ENCODE data around the gene TXNRD2.
A peak's percentile ranks its signal among the peaks of the same experiment; 100 is the strongest.

TXNRD2 gene

GRCh38 chr22:19955241-19956128 lies 13.9 kb upstream of the TXNRD2 start:
- DNase-seq (ENCODE audit: insufficient read length, low spot score) (no peak), FAIRE-seq (no peak)
- no peak for TF ChIP-seq TAF1 (IDR thresholded peaks at IDR 0.05; ENCODE audit: low read depth, low read length)

GRCh38 chr22:19951346-19951745 lies 9.7 kb upstream of the TXNRD2 start:
- DNase-seq (ENCODE audit: insufficient read length, low spot score) (no peak), FAIRE-seq (no peak)
- TF ChIP-seq POU2F2 (IDR thresholded peaks at IDR 0.05; ENCODE audit: low read depth, low read length) (no peak), POLR2AphosphoS5 (IDR thresholded peaks at IDR 0.05; ENCODE audit: low read depth, low read length) (no peak), PAX5 (IDR thresholded peaks at IDR 0.05; ENCODE audit: insufficient read depth, low read length, severe bottlenecking) (no peak), SPI1 (IDR thresholded peaks at IDR 0.05; ENCODE audit: low read depth, low read length) (no peak), POLR2A (IDR thresholded peaks at IDR 0.05; ENCODE audit: low read depth, low read length) (no peak), TAF1 (IDR thresholded peaks at IDR 0.05; ENCODE audit: low read depth, low read length) (no peak)

GRCh38 chr22:19948057-19948760 lies 6.6 kb upstream of the TXNRD2 start:
- no peak for TF ChIP-seq POLR2A (IDR thresholded peaks at IDR 0.05; ENCODE audit: low read depth, low read length)
- TF ChIP-seq POLR2AphosphoS5 (IDR thresholded peaks at IDR 0.05; ENCODE audit: low read depth, low read length) = no peak
- no peak for TF ChIP-seq TAF1 (IDR thresholded peaks at IDR 0.05; ENCODE audit: low read depth, low read length)
- no peak for TF ChIP-seq SPI1 (IDR thresholded peaks at IDR 0.05; ENCODE audit: low read depth, low read length)
- TF ChIP-seq PAX5 (IDR thresholded peaks at IDR 0.05; ENCODE audit: insufficient read depth, low read length, severe bottlenecking) = no peak
- FAIRE-seq (no peak), DNase-seq (ENCODE audit: insufficient read length, low spot score) (no peak)

GRCh38 chr22:19943082-19944026 lies 1.7 kb upstream of the TXNRD2 start:
- no peak for DNase-seq (ENCODE audit: insufficient read length, low spot score)
- TF ChIP-seq POLR2AphosphoS5 (IDR thresholded peaks at IDR 0.05; ENCODE audit: low read depth, low read length) (no peak), POU2F2 (IDR thresholded peaks at IDR 0.05; ENCODE audit: low read depth, low read length) (no peak), POLR2A (IDR thresholded peaks at IDR 0.05; ENCODE audit: low read depth, low read length) (no peak), TAF1 (IDR thresholded peaks at IDR 0.05; ENCODE audit: low read depth, low read length) (no peak), SPI1 (IDR thresholded peaks at IDR 0.05; ENCODE audit: low read depth, low read length) (no peak), PAX5 (IDR thresholded peaks at IDR 0.05; ENCODE audit: insufficient read depth, low read length, severe bottlenecking) (no peak)
- no peak for FAIRE-seq

- no peak for FAIRE-seq
- DNase-seq (ENCODE audit: insufficient read length, low spot score) = no peak
- TF ChIP-seq TAF1 (IDR thresholded peaks at IDR 0.05; ENCODE audit: low read depth, low read length) (no peak), POLR2AphosphoS5 (IDR thresholded peaks at IDR 0.05; ENCODE audit: low read depth, low read length) (no peak), SPI1 (IDR thresholded peaks at IDR 0.05; ENCODE audit: low read depth, low read length) (peak; percentile 84), PAX5 (IDR thresholded peaks at IDR 0.05; ENCODE audit: insufficient read depth, low read length, severe bottlenecking) (no peak)
These were observed 801 bp upstream of the TXNRD2 start for GRCh38 chr22:19942157-19943081.

- DNase-seq (ENCODE audit: insufficient read length, low spot score) (no peak), FAIRE-seq (no peak)
These were observed 868 bp downstream of the TXNRD2 start for GRCh38 chr22:19940536-19941364.

GRCh38 chr22:19937616-19938473 lies 3.8 kb downstream of the TXNRD2 start:
- FAIRE-seq (no peak), DNase-seq (ENCODE audit: insufficient read length, low spot score) (no peak)
- TF ChIP-seq POLR2AphosphoS5 (IDR thresholded peaks at IDR 0.05; ENCODE audit: low read depth, low read length) (no peak), POU2F2 (IDR thresholded peaks at IDR 0.05; ENCODE audit: low read depth, low read length) (no peak), TAF1 (IDR thresholded peaks at IDR 0.05; ENCODE audit: low read depth, low read length) (no peak), POLR2A (IDR thresholded peaks at IDR 0.05; ENCODE audit: low read depth, low read length) (no peak), SPI1 (IDR thresholded peaks at IDR 0.05; ENCODE audit: low read depth, low read length) (no peak), PAX5 (IDR thresholded peaks at IDR 0.05; ENCODE audit: insufficient read depth, low read length, severe bottlenecking) (no peak)

More at GRCh38 chr22:19940536-19941364, 868 bp downstream of the TXNRD2 start:
- TF ChIP-seq POLR2AphosphoS5 (IDR thresholded peaks at IDR 0.05; ENCODE audit: low read depth, low read length) (no peak), POU2F2 (IDR thresholded peaks at IDR 0.05; ENCODE audit: low read depth, low read length) (no peak), PAX5 (IDR thresholded peaks at IDR 0.05; ENCODE audit: insufficient read depth, low read length, severe bottlenecking) (no peak), SPI1 (IDR thresholded peaks at IDR 0.05; ENCODE audit: low read depth, low read length) (no peak), TAF1 (IDR thresholded peaks at IDR 0.05; ENCODE audit: low read depth, low read length) (no peak), POLR2A (IDR thresholded peaks at IDR 0.05; ENCODE audit: low read depth, low read length) (no peak)
